ENCODE results near the gene NOL4L. TPM values are rescaled to one million over a fixed set of nuclear protein-coding genes. Genes with fewer than 3 reads are reported as not detected.
A peak's percentile ranks its signal among the peaks of the same experiment; 100 is the strongest.

Gene NOL4L
- total RNA-seq, 1 donor from 2014 or later = 30.5 TPM

- Mint-ChIP-seq H3K27me3 (ENCODE audit: unreplicated experiment) (no peaks in the 10 kb centered on the region), H3K9me3 (ENCODE audit: unreplicated experiment) (no peaks in the 10 kb centered on the region), H3K4me3 (ENCODE audit: unreplicated experiment) (no peak overlapping the region), H3K36me3 (ENCODE audit: unreplicated experiment) (no peaks in the 10 kb centered on the region), H3K27ac (ENCODE audit: unreplicated experiment) (peak overlapping the region; percentile 73), H3K4me1 (ENCODE audit: unreplicated experiment) (peaks cover 60% of the 10 kb centered on the region)
- TF ChIP-seq CTCF (IDR thresholded peaks at IDR 0.05) = no peak
- DNase-seq (ENCODE audit: extremely low spot score, unreplicated experiment) = no peak
These were observed 45.9 kb downstream of the NOL4L start for GRCh38 chr20:32539026-32539816.

GRCh38 chr20:32538526-32538939 is 46.6 kb downstream of the NOL4L start:
- Mint-ChIP-seq H3K4me1 (ENCODE audit: unreplicated experiment) (peaks cover 54% of the 10 kb centered on the region), H3K27ac (ENCODE audit: unreplicated experiment) (peak overlapping the region; percentile 73), H3K36me3 (ENCODE audit: unreplicated experiment) (no peaks in the 10 kb centered on the region), H3K27me3 (ENCODE audit: unreplicated experiment) (no peaks in the 10 kb centered on the region), H3K9me3 (ENCODE audit: unreplicated experiment) (no peaks in the 10 kb centered on the region), H3K4me3 (ENCODE audit: unreplicated experiment) (no peak overlapping the region)
- no peak for DNase-seq (ENCODE audit: extremely low spot score, unreplicated experiment)
- no peak for TF ChIP-seq CTCF (IDR thresholded peaks at IDR 0.05)

GRCh38 chr20:32537657-32538525 is 47.2 kb downstream of the NOL4L start:
- Mint-ChIP-seq H3K4me3 (ENCODE audit: unreplicated experiment) (peak overlapping the region; percentile 71), H3K27me3 (ENCODE audit: unreplicated experiment) (no peaks in the 10 kb centered on the region), H3K4me1 (ENCODE audit: unreplicated experiment) (peaks cover 52% of the 10 kb centered on the region), H3K27ac (ENCODE audit: unreplicated experiment) (peak overlapping the region; percentile 44), H3K36me3 (ENCODE audit: unreplicated experiment) (no peaks in the 10 kb centered on the region), H3K9me3 (ENCODE audit: unreplicated experiment) (no peaks in the 10 kb centered on the region)
- TF ChIP-seq CTCF (IDR thresholded peaks at IDR 0.05) = no peak
- DNase-seq (ENCODE audit: extremely low spot score, unreplicated experiment) = no peak

GRCh38 chr20:32536851-32537656 is 48.1 kb downstream of the NOL4L start:
- Mint-ChIP-seq H3K9me3 (ENCODE audit: unreplicated experiment) (no peaks in the 10 kb centered on the region), H3K4me3 (ENCODE audit: unreplicated experiment) (peak overlapping the region; percentile 71), H3K36me3 (ENCODE audit: unreplicated experiment) (no peaks in the 10 kb centered on the region), H3K4me1 (ENCODE audit: unreplicated experiment) (peaks cover 49% of the 10 kb centered on the region), H3K27ac (ENCODE audit: unreplicated experiment) (peak overlapping the region; percentile 50), H3K27me3 (ENCODE audit: unreplicated experiment) (no peaks in the 10 kb centered on the region)
- DNase-seq (ENCODE audit: extremely low spot score, unreplicated experiment) = no peak
- TF ChIP-seq CTCF (IDR thresholded peaks at IDR 0.05) = no peak
